ENCODE results near the gene CDH22.

CDH22 gene

GRCh38 chr20:46322641-46323040, 14.3 kb upstream of the CDH22 start:
- no peak for DNase-seq

DNA sequence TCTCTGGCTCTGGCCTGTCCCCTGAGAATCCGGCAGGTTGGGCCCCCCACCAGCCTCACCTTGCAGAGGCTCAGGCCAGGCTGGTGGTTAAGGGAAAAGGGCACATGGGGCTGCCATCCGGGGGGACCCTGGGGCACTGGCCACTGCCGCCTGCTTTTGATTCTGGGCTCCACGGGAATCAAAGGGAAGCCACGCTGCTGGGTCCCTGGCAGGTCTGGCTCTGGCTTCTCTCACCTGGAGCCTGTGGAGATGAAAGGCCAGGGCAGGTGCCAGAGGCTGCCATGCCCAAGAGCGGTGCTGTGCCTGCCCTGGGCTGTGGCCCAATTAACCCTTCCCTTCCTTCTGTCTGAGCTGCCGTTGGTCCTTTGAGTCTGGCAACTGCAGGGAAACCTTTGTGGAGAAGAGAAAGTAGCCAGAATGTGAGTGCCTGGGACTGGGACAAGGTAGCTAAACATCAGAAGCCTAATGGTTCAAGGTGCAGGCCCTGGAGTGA, 9.4 kb upstream of the CDH22 start:
- DNase-seq = no peak

DNA sequence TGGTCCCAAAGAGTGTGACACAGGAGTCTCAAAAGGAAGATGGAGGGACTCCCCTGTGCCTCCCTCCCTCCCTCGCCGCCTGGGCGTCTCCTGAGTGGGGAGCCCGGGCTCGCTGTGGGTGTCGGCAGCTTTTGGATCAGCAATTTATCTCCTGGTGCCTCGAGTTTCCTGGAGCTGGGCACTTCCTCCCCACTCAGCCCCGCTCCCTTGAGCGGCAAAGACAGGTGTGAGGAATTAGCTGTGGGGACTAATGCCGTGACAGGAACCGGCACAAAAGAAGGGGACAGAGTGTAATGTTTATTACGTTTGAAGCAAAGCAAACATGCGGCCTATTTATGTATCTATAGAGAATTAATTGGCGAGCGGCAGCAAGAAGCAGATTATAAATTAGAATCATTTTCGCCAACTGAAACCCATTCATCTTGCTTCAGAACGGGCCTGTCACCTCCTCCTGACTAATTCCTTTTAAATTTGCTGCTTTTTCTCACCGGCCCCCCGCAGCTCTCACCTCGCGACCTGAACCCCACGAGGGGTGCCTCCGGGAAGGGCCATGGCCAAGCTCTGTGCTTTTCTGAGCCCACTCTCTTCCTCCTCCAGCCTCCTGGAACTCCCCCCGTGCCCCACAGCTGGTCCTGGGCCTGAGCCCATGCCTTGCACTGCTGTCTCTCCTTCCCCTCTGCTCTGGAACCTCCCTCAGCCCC, 8.8 kb upstream of the CDH22 start:
- no peak for DNase-seq

- no peak for DNase-seq
Observed at GRCh38 chr20:46315311-46315710, 7.0 kb upstream of the CDH22 start.

- no peak for DNase-seq
Observed at GRCh38 chr20:46312945-46313861, 4.9 kb upstream of the CDH22 start.

- DNase-seq = no peak
Observed at GRCh38 chr20:46312075-46312944, 4.0 kb upstream of the CDH22 start.

DNA sequence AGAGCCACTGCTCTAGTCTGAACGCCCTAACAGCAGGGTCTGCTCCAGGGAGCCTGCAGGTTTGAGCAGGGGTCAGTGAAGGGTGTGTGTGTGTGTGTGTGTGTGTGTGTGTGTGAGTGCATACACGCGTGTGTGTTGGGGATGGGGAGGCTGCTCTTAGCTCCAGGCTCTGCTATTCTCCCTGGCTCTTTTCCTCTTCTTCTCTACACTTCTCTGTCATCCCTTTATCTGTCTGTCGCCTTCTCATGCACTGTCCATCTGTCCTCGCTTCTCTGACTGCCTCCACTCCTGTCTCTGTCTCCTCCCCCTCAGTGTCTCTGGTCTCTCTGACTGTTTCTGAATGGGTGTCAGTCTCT, 3.4 kb upstream of the CDH22 start:
- DNase-seq = no peak

DNA sequence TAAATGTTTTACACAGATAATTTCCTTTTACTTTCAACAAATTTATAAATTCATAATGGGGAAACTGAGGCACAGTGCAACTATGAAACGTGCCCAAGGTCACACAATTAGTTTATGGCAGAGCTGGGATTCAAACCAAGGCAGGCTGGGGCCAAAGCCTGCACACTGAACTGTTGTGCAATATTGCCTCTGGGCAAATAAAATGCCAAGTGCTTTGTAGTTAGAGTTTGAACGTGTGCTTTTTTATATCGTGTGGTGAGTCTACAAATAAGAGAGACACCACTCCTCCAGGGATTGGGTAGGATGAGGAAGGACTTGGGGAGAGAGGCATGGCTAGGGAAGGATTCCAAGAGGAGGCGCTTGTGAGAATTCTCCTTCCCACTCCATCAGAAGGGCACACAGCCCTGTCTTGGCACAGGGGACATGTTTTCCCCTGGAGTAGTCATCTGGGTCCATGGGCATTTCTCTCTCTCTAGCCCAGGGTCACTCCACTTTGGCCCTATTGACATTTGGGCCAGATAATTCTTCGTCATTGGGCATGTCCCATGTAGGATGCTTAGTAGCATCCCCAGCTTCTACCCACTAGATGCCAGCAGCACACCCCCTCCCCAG, 2.8 kb upstream of the CDH22 start:
- no peak for DNase-seq

DNA sequence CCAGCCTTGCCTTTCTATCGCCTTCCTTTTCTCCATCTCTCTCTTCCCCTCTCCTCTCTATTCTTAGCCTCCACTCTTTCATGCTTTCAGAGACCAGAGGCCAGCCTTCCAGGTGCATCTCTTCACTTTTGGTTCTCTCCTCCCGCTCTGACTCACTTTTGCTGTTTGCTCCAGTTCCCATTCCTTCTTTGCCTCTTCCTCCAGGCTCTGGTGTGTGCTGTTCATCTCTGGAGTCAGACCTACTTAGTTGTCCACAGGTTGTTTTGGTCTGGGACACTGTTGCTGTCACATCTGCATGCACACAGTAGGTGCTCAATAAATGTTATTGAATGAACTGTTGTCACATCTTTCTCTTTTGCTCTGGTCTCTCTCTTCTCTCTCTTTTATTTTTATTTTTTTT, 1.6 kb upstream of the CDH22 start:
- DNase-seq = no peak

DNA sequence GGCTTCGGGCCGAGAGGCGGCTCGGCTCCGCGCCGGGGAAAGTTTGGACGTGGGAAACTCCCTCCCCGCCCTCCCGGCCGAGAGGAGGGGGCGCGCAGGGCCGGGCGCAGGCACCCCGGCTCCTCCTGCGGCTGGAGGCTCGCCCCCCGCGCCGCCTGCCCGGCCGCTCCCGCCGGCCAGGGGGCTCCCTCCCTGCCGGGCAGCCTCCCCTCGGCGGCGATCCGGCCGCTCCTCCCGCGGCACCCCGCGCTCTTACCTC, 370 bp downstream of the CDH22 start:
- no peak for DNase-seq

GRCh38 chr20:46307139-46307998, 929 bp downstream of the CDH22 start:
- peak; percentile 70 for DNase-seq

DNA sequence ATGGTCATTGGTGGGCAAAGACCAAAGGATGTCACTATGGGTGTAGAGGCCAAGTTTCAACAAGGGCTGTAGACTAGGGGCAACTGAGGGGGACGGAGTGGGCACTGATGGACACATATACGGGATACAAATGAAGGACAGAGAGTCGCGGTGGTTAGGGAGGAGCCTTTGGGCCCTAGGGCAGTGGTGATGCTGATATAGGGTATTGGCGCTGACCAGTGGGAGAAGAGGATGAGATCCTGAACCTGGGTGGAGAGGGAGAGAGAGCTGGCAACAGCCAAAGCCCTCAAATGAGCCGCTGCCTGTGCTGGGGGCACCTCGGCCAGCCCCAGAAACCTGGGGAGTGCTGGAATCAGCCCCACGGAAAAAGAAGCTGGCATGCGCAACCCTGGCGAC, 1.6 kb downstream of the CDH22 start:
- no peak for DNase-seq

DNA sequence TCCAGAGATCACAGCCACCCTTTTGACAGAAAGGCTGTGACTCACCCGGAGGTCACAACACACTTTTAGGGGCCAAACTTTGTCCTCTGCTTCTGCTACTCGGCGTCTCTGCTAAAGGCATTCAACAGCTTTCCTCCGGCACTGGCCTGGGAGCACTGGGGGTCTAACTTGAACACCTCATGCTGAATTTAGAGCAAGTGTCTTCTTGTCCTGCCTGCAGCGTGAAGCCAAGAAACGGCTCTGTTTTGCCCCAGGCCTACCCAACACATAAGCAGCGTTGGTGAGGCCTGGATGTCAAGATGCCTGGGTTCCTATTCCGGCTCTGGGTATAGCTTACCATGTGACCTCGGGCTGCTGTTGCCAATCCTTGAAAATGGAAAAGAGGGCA, 2.3 kb downstream of the CDH22 start:
- DNase-seq = no peak

GRCh38 chr20:46305331-46305972, 2.8 kb downstream of the CDH22 start:
- no peak for DNase-seq

GRCh38 chr20:46304852-46305251, 3.4 kb downstream of the CDH22 start:
- no peak for DNase-seq

DNA sequence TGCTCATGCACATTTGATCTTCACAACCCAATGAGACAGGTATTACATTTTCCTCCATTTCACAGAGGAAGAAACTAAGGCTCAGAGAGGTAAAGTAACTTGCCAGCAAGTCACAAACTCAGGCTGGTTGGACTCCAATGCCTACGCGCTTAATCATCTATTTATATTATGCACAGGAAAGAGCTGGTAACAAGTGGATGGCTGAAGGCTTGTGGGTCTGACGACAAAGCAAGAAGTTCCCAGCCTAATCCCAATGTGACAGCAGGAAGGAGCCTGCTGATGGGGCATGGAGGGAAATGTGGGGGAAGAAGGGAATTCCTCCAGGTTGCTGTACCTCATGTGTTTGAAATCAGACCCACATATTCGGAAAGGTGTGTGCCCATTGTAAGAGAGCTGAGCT, 3.9 kb downstream of the CDH22 start:
- no peak for DNase-seq

DNA sequence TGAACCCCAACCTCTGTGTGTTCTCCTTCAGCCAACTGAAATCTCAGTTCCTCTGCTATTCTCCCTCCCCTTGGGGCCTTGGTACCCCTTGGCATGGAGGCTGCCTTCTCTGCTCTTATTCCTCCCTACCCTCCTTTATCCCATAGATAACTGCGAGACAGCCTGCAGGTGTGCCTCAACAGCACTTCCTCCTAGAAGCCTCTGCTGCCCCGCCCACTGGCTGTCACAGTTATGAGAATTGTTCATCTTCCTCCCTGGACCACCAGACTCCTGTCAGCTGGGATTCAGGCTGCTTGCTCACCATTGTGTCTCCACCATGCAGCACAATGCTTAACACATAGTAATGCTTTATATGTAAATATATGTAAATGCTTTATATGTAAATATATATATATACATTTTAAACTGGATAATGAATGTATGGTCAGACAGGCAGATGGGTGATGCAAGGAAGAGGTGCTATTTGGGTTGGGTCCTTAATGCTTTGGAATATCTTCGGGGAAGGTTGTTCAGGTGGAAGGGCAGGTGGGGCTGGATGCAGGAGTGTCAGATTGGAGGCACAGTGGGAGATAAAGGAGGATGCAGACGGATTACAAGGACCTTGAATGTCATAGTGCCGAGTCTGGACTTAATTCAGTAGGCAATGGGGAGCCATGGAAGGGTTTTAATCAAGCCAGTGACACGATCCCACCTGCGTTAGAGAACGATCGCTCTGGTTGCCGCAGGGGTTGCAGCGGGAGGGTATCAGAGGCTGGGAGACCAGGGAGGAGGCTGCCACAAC, 4.9 kb downstream of the CDH22 start:
- no peak for DNase-seq

- no peak for DNase-seq
Observed at GRCh38 chr20:46302106-46302505, 6.2 kb downstream of the CDH22 start.

GRCh38 chr20:46300281-46300680, 8.0 kb downstream of the CDH22 start:
- no peak for DNase-seq

GRCh38 chr20:46299078-46299477, 9.2 kb downstream of the CDH22 start:
- no peak for DNase-seq

DNA sequence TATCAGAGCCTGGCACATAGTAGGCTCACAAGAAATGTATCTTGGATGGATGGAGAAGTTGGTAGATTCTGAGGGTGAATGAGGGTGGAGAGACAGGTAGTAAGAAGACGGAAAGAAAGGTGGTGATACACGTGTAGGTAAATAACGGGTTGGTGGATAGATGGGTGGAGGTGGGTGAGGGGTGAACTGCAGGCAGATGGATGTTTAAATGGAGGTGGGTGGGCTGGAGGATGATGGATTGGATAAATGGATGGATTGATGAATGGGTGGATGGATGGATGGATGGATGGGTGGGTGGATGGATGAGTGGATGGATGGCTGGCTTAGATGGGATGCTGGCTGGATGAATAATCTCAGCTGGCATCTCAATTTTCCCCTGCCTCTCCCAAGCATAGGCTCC, 9.9 kb downstream of the CDH22 start:
- DNase-seq = no peak
